ENCODE results near the gene TRIM37. TPM values are rescaled to one million over a fixed set of nuclear protein-coding genes. Genes with fewer than 3 reads are reported as not detected.

The TRIM37 gene
- total RNA-seq, 1 experiment from 2014 or later: 37.7 TPM

DNA sequence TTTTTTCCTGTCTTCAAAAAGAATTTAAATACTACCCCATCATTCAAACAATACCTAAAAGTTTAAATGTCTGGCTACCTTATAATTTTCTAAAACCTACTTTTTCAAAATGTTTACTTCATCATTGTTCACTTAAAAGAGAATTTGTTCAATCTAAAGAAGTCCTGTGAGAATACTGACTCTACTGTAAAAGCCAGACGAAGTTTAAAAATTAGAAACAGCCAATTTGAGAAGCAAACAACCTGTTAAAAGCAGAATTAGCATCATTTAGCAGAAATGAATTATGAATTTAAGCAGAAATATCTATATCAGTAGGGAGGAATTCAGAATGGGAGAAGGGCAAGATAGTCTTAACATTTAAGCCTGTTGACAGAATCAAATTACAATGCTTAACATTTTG lies 46.2 kb upstream of the TRIM37 start:
- H3K27ac Mint-ChIP-seq (ENCODE audit: unreplicated experiment): no peak overlapping the region
- no peaks in the 10 kb centered on the region for H3K36me3 Mint-ChIP-seq (ENCODE audit: insufficient read depth, unreplicated experiment)
- TF ChIP-seq, protein P1, sequence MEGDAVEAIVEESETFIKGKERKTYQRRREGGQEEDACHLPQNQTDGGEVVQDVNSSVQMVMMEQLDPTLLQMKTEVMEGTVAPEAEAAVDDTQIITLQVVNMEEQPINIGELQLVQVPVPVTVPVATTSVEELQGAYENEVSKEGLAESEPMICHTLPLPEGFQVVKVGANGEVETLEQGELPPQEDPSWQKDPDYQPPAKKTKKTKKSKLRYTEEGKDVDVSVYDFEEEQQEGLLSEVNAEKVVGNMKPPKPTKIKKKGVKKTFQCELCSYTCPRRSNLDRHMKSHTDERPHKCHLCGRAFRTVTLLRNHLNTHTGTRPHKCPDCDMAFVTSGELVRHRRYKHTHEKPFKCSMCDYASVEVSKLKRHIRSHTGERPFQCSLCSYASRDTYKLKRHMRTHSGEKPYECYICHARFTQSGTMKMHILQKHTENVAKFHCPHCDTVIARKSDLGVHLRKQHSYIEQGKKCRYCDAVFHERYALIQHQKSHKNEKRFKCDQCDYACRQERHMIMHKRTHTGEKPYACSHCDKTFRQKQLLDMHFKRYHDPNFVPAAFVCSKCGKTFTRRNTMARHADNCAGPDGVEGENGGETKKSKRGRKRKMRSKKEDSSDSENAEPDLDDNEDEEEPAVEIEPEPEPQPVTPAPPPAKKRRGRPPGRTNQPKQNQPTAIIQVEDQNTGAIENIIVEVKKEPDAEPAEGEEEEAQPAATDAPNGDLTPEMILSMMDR (IDR thresholded peaks at IDR 0.05; ENCODE audit: insufficient read depth in 1 of 2, low read depth in 1 of 2, low read length in 1 of 2, severe bottlenecking in 1 of 2, unreplicated experiment in 1 of 2): no peak
- H3K27me3 ChIP-seq (replicated peaks; ENCODE audit: control insufficient read depth, insufficient read depth, low read length): no peaks in the 10 kb centered on the region
- BruUV-seq (replicated peaks): no TSS peak
- peaks cover 20% of the 10 kb centered on the region for H3K4me1 Mint-ChIP-seq (ENCODE audit: low read depth, unreplicated experiment)
- peaks cover 20% of the 10 kb centered on the region for H3K4me1 ChIP-seq
- no peaks in the 10 kb centered on the region for H3K9me3 ChIP-seq
- POLR2A ChIA-PET: no interaction called here
- DNase-seq: no peak
- no peaks in the 10 kb centered on the region for H3K9me3 Mint-ChIP-seq (ENCODE audit: unreplicated experiment)
- CTCF ChIA-PET: no interaction called here
- H3K36me3 ChIP-seq (ENCODE audit: control insufficient read depth, insufficient read depth, low read length): no peaks in the 10 kb centered on the region
- H3K27me3 Mint-ChIP-seq (ENCODE audit: insufficient read depth, unreplicated experiment): no peaks in the 10 kb centered on the region
- intact Hi-C loops (cut with micrococcal nuclease; ENCODE audit: unreplicated experiment): no loop called here
- H3K4me3 Mint-ChIP-seq (ENCODE audit: unreplicated experiment): no peak overlapping the region
- peak overlapping the region; percentile 81 for H3K4me3 ChIP-seq (ENCODE audit: low read depth, low read length)

DNA sequence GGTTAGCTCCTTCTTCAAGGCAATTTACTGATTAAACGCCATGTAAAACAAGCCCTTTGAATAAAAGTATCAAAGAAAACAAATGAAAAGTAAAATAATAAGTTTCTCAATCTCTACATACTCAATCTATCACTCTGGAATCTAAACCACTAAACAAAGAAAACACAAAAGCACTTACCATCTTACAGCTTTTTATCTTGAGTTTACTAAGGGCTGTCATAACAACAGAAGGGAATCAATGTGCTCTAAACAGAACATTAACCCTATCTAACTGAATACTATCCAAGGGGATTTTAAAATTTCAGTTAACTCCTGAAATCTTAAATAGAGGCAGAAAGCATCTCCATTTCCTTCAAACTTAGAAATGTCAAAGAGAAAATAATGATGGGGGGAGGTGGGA lies 44.9 kb upstream of the TRIM37 start:
- Histone ChIP-seq H3K27me3 (replicated peaks; ENCODE audit: control insufficient read depth, insufficient read depth, low read length) (no peaks in the 10 kb centered on the region), H3K9me3 (no peaks in the 10 kb centered on the region), H3K36me3 (ENCODE audit: control insufficient read depth, insufficient read depth, low read length) (no peaks in the 10 kb centered on the region), H3K4me1 (peaks cover 20% of the 10 kb centered on the region), H3K4me3 (ENCODE audit: low read depth, low read length) (no peak overlapping the region)
- Mint-ChIP-seq H3K4me1 (ENCODE audit: low read depth, unreplicated experiment) (peaks cover 20% of the 10 kb centered on the region), H3K9me3 (ENCODE audit: unreplicated experiment) (no peaks in the 10 kb centered on the region), H3K36me3 (ENCODE audit: insufficient read depth, unreplicated experiment) (peaks cover 7% of the 10 kb centered on the region), H3K4me3 (ENCODE audit: unreplicated experiment) (peak overlapping the region; percentile 44), H3K27ac (ENCODE audit: unreplicated experiment) (peak overlapping the region; percentile 37), H3K27me3 (ENCODE audit: insufficient read depth, unreplicated experiment) (no peaks in the 10 kb centered on the region)
- no TSS peak for BruUV-seq (replicated peaks)
- intact Hi-C loops (cut with micrococcal nuclease; ENCODE audit: unreplicated experiment): no loop called here
- TF ChIP-seq, protein P1 (IDR thresholded peaks at IDR 0.05; ENCODE audit: insufficient read depth in 1 of 2, low read depth in 1 of 2, low read length in 1 of 2, severe bottlenecking in 1 of 2, unreplicated experiment in 1 of 2): no peak
- no peak for DNase-seq
- POLR2A ChIA-PET: interaction anchor here (1.2 kb wide), 1 partner anchor 1068 kb away, joined by 4 read pairs; the partner anchor contains the start of gene DYNLL2
- CTCF ChIA-PET: no interaction called here

DNA sequence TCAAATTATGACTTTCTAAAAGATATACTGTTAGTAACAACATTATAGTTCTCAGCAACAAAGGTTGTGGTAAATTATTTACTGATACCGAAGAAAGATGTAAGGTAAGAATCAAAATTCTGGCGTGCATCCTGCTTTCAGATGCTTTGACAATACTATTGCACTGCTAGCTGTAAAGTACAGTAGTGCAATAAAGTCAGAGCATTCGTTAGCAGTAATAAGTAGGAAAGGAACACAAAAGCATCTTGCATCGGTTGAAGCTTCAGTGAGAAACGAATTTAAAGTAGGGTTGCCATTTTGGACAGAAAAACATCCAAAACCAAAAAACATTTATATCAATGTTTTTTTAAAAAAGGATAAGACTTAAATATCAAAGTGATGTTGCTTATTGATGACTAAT lies 44.3 kb upstream of the TRIM37 start:
- Histone ChIP-seq H3K9me3 (no peaks in the 10 kb centered on the region), H3K27me3 (replicated peaks; ENCODE audit: control insufficient read depth, insufficient read depth, low read length) (no peaks in the 10 kb centered on the region), H3K36me3 (ENCODE audit: control insufficient read depth, insufficient read depth, low read length) (no peaks in the 10 kb centered on the region), H3K4me3 (ENCODE audit: low read depth, low read length) (no peak overlapping the region), H3K4me1 (peaks cover 20% of the 10 kb centered on the region)
- no peak for DNase-seq
- Mint-ChIP-seq H3K4me1 (ENCODE audit: low read depth, unreplicated experiment) (peaks cover 20% of the 10 kb centered on the region), H3K27me3 (ENCODE audit: insufficient read depth, unreplicated experiment) (no peaks in the 10 kb centered on the region), H3K36me3 (ENCODE audit: insufficient read depth, unreplicated experiment) (peaks cover 9% of the 10 kb centered on the region), H3K4me3 (ENCODE audit: unreplicated experiment) (no peak overlapping the region), H3K9me3 (ENCODE audit: unreplicated experiment) (no peaks in the 10 kb centered on the region), H3K27ac (ENCODE audit: unreplicated experiment) (no peak overlapping the region)
- intact Hi-C loops (cut with micrococcal nuclease; ENCODE audit: unreplicated experiment): no loop called here
- ChIA-PET CTCF (no interaction called here), POLR2A (interaction anchor here (1.2 kb wide), 1 partner anchor 1068 kb away, joined by 4 read pairs; the partner anchor contains the start of gene DYNLL2)
- TF ChIP-seq, protein P1 (IDR thresholded peaks at IDR 0.05; ENCODE audit: insufficient read depth in 1 of 2, low read depth in 1 of 2, low read length in 1 of 2, severe bottlenecking in 1 of 2, unreplicated experiment in 1 of 2): no peak
- BruUV-seq (replicated peaks): no TSS peak

Data from Caco-2 (cell line).